GM19328 (cell line): ENCODE results near the gene STK32B.
"Not testable (repeated sequence)": the region's sequence is repeated elsewhere in the genome, so short reads cannot be mapped to it uniquely, and the experiment has no call there.

ENCODE experiments used
- ATAC-seq: cut with Tn5 transposase; IDR thresholded peaks from one replicate; pipeline ENCODE4 v1.9.1; 2021; ENCODE audit warnings: mild to moderate bottlenecking, moderate library complexity; ENCODE audit not compliant: unreplicated experiment

STK32B gene

GRCh38 chr4:5200513-5200912 lies 149.2 kb downstream of the STK32B start:
- no peak for ATAC-seq

- no peak for ATAC-seq
These were observed 152.2 kb downstream of the STK32B start for GRCh38 chr4:5203309-5203992.

GRCh38 chr4:5203993-5204310 lies 152.7 kb downstream of the STK32B start:
- ATAC-seq, result no peak

DNA sequence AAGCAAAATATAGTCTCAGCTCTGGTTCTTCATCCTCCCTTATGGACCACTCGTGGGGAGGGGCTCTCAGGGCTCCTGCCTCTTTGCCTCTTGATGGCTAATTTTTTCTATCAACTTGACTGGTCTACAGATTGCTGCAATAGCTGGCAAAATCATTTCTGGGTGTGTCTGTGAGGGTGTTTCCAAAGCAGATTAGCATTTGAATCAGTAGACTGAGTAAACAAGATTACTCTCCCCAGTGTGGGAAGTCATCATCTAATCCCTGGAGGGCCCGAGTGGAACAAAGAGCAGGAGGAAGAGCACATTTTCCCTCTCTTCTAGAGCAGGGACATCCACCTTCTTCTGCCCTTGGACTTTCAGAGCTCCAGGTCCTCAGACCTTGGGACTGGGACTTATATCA lies 153.5 kb downstream of the STK32B start:
- ATAC-seq, result no peak

DNA sequence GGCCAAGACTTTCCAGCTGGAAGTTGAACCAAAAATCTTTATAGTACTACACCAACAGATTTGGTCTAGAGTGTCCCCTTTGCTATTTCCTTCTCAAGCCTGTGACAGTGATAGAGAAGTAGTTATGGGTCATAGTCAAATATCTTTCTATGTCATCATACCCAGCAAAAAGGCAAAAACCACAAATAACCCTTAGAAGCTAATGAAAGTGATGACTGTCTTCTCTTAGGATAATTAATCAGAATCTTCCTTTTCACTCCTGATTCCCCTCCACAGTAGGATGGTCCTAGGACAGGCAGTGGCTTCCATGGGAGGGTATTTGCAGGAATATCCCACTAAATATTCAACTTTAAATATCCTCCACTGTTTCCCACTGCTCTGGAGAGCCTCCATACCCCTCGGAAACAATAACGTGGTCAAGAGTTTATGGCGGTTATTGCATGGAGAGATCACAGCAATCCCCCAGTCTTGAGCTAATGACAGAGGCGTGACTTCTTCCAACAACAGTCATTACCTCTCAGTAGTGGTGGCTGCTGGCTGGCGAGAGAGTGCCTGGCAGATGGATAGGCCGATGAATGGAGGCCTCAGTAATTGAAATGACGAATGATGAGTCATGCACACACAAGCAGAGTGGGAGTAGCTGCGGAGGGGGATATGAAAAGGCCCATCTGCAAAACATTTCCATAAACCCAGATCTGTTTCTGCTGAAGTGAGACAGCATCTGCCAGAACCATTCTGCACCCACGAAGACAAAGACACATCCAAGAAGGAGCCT lies 154.9 kb downstream of the STK32B start:
- no peak for ATAC-seq

GRCh38 chr4:5209862-5210261 lies 158.6 kb downstream of the STK32B start:
- ATAC-seq, result no peak

DNA sequence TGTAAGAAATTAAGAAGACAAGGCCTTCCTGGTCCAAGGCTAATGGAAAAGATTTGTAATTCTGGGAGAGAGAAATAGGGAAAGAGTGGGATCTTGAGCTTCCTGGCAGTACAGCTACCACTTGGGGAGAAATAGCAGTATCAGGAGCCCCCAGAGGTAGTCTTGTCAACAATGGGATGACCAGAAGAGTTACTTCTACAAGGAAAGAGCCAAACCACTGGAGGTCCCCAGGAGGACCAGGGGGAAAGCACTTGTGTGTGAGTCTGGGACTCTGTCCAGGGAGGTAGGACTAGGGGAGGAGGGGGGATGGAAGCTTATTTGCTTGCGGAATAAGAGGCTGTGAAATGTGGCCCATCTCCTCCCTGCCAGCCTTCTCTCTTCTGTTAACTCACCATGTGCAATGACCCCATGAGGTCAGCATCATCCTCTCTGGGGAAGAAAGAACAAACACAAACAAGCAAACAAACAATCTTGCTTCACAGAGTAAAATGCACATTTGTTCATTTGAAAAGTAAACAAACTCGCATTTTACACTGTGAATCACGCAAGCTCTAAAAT lies 160.1 kb downstream of the STK32B start:
- no peak for ATAC-seq

GRCh38 chr4:5212255-5213013 lies 161.2 kb downstream of the STK32B start:
- ATAC-seq, result no peak

- ATAC-seq, result no peak
These were observed 161.9 kb downstream of the STK32B start for GRCh38 chr4:5213087-5213595.

GRCh38 chr4:5215321-5215720 lies 164.0 kb downstream of the STK32B start:
- ATAC-seq, result no peak

- ATAC-seq, result no peak
These were observed 166.1 kb downstream of the STK32B start for GRCh38 chr4:5217421-5217820.

DNA sequence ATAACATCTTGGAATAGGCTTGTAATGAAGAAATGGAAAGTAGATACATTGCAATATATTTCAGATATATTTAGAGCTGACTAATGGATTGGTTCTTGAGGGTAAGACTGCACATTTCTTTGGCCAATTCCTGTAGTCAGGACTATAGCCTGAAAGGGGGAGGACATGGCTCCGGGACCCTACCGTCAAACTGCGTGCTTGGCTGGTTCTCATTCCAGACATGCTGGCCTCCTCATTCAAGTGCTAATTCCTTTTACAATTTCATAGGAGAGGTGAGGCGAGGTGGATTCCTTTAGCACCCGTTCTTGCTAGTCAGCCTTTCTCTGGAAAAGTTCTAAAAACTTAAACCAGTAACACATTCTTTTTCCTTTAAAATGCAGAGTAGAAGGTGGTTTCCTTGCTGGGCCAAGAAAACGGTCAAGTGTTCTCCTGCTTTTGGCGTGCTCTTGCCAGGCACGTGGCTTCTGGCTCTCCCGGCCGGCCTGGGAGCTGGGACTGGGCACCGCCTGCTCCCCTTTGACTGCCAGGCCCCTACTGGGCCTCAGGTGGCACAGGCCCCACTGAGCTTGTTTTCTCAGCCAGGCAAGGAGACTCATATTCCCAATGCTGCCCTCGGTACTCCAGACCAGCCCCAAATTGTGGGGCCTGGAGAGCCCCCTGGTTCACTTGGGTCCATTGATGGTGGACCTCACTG lies 167.2 kb downstream of the STK32B start:
- no peak for ATAC-seq

DNA sequence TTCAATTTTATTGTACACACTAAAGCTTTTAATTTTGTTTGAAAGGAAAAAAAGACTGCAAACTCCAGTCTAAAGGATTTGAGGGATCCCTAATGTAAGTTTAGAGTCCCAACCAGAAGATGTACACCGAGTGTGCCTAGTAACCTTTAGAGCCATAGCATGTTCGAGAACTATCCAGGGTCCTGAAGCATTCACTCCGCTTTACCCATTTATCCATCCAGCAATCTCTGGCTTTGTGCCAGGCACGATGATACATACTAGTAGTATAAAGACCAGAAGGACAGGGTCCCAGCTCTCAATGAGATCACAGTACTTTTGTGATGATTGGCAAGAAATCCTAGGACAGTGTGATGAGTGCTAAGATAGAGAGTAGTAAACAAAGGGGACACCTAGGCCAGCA lies 168.7 kb downstream of the STK32B start:
- ATAC-seq, result no peak

GRCh38 chr4:5222047-5222446 lies 170.8 kb downstream of the STK32B start:
- no peak for ATAC-seq

- ATAC-seq, result no peak
These were observed 171.7 kb downstream of the STK32B start for GRCh38 chr4:5222951-5223350.

DNA sequence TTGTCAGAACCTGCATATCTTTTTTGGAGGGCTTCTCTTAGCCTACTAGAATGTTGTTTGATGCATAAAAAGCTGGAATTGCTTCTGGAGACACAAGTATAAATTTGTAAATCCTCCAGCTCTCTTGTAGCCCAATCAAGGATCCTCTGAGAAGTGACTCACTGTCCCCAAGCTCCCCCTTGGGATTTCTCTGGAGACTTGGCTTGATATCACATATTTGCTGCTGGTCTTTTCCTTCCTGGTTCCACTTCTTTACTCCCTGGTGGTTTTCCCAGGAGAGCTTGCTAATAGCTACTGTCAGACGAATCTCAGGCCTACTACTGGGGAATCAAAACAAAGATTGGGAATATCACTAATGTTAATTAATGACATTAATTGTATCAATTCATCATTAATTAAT lies 173.1 kb downstream of the STK32B start:
- no peak for ATAC-seq

DNA sequence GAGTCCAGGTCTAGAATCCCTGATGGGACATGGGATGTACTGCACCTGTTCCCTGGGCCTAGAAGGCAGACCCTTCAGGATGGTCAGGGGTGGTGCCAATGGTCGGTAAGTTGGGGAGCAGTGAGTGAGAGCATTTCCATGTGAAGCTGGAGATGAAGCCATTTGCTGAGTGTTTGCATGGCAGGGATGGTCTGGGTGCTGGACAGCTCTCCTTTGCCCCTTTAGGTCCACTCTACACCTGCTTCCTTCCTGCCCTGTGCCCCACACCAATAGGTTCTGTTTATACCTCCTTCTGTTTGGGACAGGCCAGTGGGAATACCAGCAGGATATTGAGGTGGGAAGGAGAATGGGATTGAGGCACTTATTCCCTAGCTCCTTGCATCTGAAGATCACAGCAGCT lies 181.3 kb downstream of the STK32B start:
- no peak for ATAC-seq

DNA sequence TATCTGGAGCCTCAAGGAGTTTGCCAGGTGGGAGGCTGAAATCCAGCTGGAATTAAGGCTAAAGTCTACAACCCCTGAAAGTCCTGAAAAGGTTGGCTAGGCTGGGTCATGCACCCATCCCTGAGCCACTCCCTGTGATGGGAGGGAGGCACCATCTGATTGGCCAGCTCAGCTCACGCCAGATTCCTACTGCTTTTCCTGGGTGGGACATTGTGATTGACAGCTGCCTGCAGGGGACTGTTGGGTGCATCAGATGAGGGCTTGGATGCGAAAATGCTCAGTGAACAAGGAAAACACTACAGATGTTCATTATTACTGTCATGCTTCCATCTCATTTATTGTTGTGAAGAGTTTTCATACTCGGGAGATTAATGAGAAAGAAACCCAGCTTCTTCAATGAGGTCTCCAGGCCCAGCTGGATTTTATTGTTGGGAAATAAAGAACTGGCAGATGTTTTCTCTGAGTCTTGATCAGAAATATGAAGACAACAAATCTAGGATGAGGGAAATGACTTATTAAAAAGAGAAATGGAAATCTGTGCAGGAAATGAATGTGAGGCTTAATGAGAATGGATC lies 185.9 kb downstream of the STK32B start:
- ATAC-seq, result no peak

DNA sequence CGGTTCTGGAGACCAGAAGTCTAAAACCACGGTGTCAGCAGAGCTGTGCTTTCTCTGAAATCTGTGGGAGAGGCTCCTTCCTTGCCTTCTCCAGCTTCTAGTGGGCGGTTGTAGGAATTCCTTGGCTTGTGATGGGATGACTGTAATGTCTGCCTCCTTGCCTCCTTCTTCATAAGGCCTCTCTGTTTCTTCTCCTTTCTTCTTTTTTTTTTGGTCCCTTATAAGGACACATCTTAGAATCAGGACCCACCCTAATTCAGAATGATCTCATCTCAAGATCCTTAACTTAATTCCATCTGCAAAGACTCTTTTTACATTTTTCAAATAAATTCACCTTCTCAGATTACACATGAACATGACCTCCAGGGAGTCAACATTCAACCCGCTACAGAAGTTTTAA lies 186.9 kb downstream of the STK32B start:
- no peak for ATAC-seq

DNA sequence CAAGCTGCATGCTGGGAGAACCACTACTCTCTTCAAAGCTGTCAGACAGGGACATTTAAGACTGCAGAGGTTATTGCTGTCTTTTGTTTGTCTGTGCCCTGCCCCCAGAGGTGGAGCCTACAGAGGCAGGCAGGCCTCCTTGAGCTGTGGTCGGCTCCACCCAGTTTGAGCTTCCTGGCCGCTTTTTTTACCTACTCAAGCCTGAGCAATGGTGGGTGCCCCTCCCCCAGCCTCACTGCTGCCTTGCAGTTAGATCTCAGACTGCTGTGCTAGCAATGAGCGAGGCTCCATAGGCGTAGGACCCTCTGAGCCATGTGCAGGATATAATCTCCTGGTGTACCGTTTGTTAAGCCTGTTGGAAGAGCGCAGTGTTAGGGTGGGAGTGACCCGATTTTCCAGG lies 195.8 kb downstream of the STK32B start:
- not testable (repeated sequence) for ATAC-seq

DNA sequence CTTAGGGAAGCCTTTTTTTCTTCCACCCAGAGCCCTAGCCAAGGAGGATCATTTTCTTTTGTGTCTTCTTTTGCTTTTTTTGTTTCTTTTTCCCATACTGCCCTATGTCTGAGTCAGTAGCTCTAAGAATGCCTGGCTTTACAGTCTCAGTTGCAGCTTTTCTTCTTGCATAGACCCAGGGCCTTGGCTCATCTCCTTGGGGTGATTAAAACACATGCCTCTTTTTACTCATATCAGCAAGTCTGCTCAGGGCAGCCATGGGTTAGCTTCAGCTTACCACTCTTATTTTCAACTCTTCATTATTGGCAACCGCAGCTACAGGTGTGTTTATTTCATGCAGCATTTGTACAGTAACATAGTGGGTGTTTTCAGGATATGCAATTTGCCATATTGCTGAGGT lies 196.5 kb downstream of the STK32B start:
- ATAC-seq, result no peak
